ENCODE measurements around the gene TRIM58.

Gene TRIM58

DNA sequence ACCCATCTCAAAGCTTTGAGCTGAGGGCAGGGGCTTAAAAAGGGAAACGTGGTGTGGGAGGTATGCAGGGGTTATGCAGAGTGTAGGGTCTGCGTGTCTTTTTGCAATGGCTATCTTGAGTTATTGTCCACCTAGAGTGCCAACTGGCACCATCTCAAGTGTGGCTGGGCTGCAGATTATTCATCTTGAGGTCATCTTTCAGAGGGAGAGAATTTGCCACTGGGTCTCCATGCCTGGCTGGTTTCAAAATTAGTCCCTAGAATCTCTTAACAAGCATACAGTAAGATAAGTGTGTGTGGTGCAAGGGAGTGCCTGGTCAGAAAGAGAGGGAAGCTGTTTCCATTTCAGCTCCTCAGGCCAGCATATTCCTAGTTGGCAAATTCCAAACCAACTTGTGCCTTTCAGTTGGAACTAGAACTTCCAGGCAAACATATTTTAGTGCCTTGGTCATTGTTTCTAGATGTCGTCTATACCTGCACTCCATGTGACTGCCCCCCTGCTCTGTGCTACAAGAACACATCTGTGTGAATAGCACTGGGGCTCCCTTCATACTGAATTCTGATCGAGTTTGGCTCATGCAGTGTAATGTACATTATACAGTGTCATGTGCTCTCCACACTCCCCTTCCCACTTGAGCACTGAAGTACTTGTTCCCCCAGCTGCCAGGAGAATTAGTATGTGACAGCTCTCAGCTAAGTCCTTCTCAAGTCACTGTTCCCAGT, 58.1 kb downstream of the TRIM58 start:
- DNase-seq (ENCODE audit: low spot score), result no peak
- in situ Hi-C loops (cut with MboI; ENCODE audit: low pct_unique_long_range_greater_than_20kb, low sequenced_read_pairs, unreplicated experiment), result no loop called here
- TF ChIP-seq, protein P1, sequence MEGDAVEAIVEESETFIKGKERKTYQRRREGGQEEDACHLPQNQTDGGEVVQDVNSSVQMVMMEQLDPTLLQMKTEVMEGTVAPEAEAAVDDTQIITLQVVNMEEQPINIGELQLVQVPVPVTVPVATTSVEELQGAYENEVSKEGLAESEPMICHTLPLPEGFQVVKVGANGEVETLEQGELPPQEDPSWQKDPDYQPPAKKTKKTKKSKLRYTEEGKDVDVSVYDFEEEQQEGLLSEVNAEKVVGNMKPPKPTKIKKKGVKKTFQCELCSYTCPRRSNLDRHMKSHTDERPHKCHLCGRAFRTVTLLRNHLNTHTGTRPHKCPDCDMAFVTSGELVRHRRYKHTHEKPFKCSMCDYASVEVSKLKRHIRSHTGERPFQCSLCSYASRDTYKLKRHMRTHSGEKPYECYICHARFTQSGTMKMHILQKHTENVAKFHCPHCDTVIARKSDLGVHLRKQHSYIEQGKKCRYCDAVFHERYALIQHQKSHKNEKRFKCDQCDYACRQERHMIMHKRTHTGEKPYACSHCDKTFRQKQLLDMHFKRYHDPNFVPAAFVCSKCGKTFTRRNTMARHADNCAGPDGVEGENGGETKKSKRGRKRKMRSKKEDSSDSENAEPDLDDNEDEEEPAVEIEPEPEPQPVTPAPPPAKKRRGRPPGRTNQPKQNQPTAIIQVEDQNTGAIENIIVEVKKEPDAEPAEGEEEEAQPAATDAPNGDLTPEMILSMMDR (IDR thresholded peaks at IDR 0.05; ENCODE audit: extremely low read depth, insufficient read depth, missing control alignments), result no peak

DNA sequence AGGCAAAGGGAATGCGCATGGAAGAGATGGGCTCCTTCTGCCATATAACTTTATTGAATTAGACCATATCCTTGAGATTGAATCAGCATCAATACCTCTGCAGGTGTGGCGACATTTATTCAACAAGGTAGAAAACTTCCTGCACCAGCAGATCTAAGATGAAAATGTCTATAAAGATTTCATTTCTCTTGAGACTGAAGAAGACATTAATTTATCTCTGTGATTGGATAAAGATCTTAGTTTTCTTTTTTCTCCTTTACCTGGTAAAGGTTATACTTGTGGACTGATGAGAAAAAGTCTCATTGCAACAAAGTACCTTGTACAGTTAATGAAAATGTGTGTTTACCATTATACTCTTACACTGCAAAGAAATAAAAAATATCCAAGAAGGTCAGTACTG, 63.0 kb downstream of the TRIM58 start, which contains the start of gene OR2T8:
Gene OR2T8, plus strand, starts transcription at position 301 of the 400 bp plus-strand sequence. CDS start 766 bp downstream, outside the sequence.
- TF ChIP-seq, protein P1 (IDR thresholded peaks at IDR 0.05; ENCODE audit: extremely low read depth, insufficient read depth, missing control alignments), result no peak
- in situ Hi-C loops (cut with MboI; ENCODE audit: low pct_unique_long_range_greater_than_20kb, low sequenced_read_pairs, unreplicated experiment), result no loop called here
- no peak for DNase-seq (ENCODE audit: low spot score)

DNA sequence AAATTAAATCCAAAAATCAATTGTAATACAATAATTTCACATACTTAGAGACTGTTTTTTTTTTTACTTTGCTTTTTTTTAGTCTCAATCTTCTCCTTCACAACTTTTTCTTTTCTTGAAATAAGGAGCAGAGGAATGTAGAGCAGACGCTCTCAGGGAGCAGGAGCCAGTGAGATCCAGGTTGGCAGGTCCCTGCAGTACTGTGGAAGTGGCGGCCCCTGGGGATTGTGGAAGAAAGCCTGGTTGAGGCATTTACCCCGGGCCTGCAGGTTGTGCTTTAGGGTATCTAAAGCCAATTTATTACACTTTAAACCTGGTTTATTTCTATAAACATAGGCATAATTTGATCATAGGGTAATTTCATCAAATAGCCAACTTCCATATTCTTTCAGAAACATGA, 67.0 kb downstream of the TRIM58 start:
- DNase-seq (ENCODE audit: low spot score), result no peak
- in situ Hi-C loops (cut with MboI; ENCODE audit: low pct_unique_long_range_greater_than_20kb, low sequenced_read_pairs, unreplicated experiment), result no loop called here
- TF ChIP-seq, protein P1 (IDR thresholded peaks at IDR 0.05; ENCODE audit: extremely low read depth, insufficient read depth, missing control alignments), result no peak

DNA sequence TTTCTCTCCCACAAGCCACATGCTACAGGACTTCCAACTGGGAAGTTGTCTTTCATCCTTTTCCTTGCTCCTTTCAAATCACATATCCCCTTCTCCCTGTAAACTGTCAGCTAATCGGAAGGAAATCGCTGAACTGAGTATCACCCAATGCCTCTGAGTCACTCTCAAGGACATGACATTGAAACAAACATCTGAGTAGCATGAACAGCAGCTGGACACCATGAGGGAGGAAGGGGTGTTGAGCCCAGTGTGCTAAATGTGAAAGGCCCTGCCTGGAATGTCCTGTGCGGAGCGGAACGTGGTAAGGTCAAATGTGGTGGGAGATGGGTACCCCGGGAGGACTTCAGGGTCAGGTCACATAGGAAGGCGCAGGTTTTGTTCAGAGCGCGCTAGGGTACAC, 67.9 kb downstream of the TRIM58 start, which contains the start of gene OR2AJ1:
Gene OR2AJ1, plus strand, starts transcription at position 22 of the 400 bp plus-strand sequence. CDS start 8,880 bp downstream, outside the sequence.
- in situ Hi-C loops (cut with MboI; ENCODE audit: low pct_unique_long_range_greater_than_20kb, low sequenced_read_pairs, unreplicated experiment), result no loop called here
- DNase-seq (ENCODE audit: low spot score), result no peak
- TF ChIP-seq, protein P1 (IDR thresholded peaks at IDR 0.05; ENCODE audit: extremely low read depth, insufficient read depth, missing control alignments), result no peak
